ENCODE results near the gene PARVB. TPM values are rescaled to one million over a fixed set of nuclear protein-coding genes. Genes with fewer than 3 reads are reported as not detected.

The PARVB gene
- polyA plus RNA-seq, 3 donors: 20.6 to 22.0 (median 21.0) TPM

GRCh38 chr22:44084044-44084772 lies 60.1 kb downstream of the PARVB start:
- no peak for DNase-seq

GRCh38 chr22:44085743-44086270 lies 61.7 kb downstream of the PARVB start:
- DNase-seq: peak; percentile 76

- peak; percentile 49 for DNase-seq
Measured at GRCh38 chr22:44086271-44087088, 62.4 kb downstream of the PARVB start.

GRCh38 chr22:44087089-44087430 lies 63.0 kb downstream of the PARVB start:
- no peak for DNase-seq

- DNase-seq: no peak
Measured at GRCh38 chr22:44088976-44089570, 65.0 kb downstream of the PARVB start.

- no peak for DNase-seq
Measured at GRCh38 chr22:44089717-44090570, 65.8 kb downstream of the PARVB start.

- no peak for DNase-seq
Measured at GRCh38 chr22:44090571-44090905, 66.4 kb downstream of the PARVB start.

- DNase-seq: no peak
Measured at GRCh38 chr22:44091021-44091721, 67.1 kb downstream of the PARVB start.

GRCh38 chr22:44091751-44092150 lies 67.6 kb downstream of the PARVB start:
- DNase-seq: no peak

- DNase-seq: no peak
Measured at GRCh38 chr22:44092636-44093220, 68.6 kb downstream of the PARVB start.

GRCh38 chr22:44093791-44094190 lies 69.7 kb downstream of the PARVB start:
- no peak for DNase-seq

GRCh38 chr22:44094751-44095302 lies 70.7 kb downstream of the PARVB start:
- DNase-seq: no peak

GRCh38 chr22:44096736-44097135 lies 72.6 kb downstream of the PARVB start:
- DNase-seq: no peak

GRCh38 chr22:44097263-44098020 lies 73.3 kb downstream of the PARVB start:
- no peak for DNase-seq

GRCh38 chr22:44098021-44098739 lies 74.1 kb downstream of the PARVB start:
- DNase-seq: no peak

- DNase-seq: no peak
Measured at GRCh38 chr22:44098966-44099530, 74.9 kb downstream of the PARVB start.

- DNase-seq: no peak
Measured at GRCh38 chr22:44099696-44100095, 75.6 kb downstream of the PARVB start.

GRCh38 chr22:44100411-44100810 lies 76.3 kb downstream of the PARVB start:
- DNase-seq: no peak

GRCh38 chr22:44102121-44102520 lies 78.0 kb downstream of the PARVB start:
- DNase-seq: no peak

All from renal pelvis (tissue), 4 donors.